Endothelial cell of coronary artery (primary cell): ENCODE results near the gene OR2T29. TPM values are rescaled to one million over a fixed set of nuclear protein-coding genes. Genes with fewer than 3 reads are reported as not detected.

Experiments used
- total RNA-seq: library from RNA; depleted of rRNA; stranded (reverse); fragments of >200 nt; gene quantifications from 2 replicates; pipeline ENCODE4 v1.2.3, GENCODE V29; 2014

The OR2T29 gene
- total RNA-seq = not detected in 2 replicates

DNA sequence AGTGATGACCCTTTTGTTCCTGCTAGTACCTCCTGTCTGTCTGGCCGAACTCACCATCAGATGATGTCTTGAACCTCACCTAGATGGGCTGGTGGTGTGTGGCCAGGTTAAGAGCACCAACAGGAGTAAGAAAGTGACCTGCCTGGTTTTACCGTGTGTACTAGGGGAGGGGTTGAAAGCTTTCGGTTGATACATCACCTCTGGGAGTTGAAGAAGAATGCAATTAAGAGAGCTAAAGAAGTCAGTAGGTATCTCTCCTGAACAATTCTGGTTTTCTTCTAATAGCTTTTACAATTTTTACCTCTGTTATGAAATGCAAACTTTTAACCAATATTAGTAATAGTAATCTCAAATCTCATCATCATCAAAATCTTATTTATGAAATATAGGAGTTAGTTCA is at the start of gene OR2T29:
TSS of gene OR2T29 (minus strand) at position 101 of the 400 bp plus-strand sequence. CDS start 3,281 bp downstream, outside the sequence.

DNA sequence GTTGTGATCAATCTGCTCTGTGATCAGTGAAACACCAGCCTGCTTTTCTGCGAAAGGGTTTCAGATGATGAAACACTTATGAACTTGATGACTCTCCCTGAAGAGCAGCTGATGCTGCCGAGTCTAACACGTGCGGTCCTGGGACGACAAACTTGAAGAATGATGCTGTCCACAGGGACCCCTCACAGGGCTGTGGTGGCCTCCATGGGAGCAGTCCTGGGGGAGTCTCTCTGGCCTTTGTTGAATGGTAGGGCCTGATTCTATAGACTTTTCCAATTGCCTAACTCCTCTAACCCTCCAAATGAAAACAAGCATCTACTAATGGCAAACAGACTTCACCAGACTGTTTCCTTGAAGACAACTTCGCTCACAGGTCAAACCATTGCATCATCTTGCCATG is 35.0 kb upstream of the OR2T29 start, which contains the start of gene OR2T10:
TSS of gene OR2T10 (minus strand) at position 112 of the 400 bp plus-strand sequence. CDS start 3,932 bp downstream, outside the sequence.

GRCh38 chr1:248574657-248575056 is 12.1 kb upstream of the OR2T29 start, which contains the start of gene OR2T34:
Gene OR2T34 (minus strand): TSS chr1:248574757. CDS start chr1:248574757, 0 bp downstream.

DNA sequence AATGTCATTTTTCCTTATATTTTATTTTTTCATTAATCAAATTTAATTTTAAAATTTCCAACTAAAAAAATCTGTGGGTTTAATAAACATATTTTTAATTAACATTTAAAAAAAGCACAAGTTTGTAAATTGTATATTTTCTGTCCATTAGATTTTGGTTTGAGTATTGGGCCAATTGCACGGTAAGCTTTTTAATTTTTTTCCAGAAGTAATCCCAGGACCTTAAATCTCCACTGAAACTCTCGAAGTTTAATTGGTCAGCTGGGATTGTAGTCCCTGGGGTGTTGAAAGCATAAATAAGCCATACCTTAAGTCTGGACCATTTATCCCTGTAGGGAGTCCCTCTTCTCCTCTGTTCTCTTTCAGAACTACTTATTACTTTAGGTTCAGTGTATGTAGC is 54.8 kb downstream of the OR2T29 start, which contains the start of gene OR2G6:
TSS of gene OR2G6 (plus strand) at position 301 of the 400 bp plus-strand sequence. CDS start 13,574 bp downstream, outside the sequence.

Other genes starting within 250 kb of the OR2T29 start
- not detected in 2 replicates for gene OR2M7, start 238.2 kb downstream of the OR2T29 start, total RNA-seq
- gene OR14C36, start 214.0 kb downstream of the OR2T29 start, total RNA-seq = not detected in 2 replicates
- gene OR2T4, start 201.1 kb downstream of the OR2T29 start, total RNA-seq = not detected in 2 replicates
- not detected in 2 replicates for gene OR2T6, start 187.0 kb downstream of the OR2T29 start, total RNA-seq
- not detected in 2 replicates for gene OR2T1, start 159.7 kb downstream of the OR2T29 start, total RNA-seq
- gene OR2T2, start 117.1 kb downstream of the OR2T29 start, total RNA-seq = not detected in 2 replicates
- gene OR2T3, start 89.4 kb downstream of the OR2T29 start, total RNA-seq = not detected in 2 replicates
- not detected in 2 replicates for gene OR2T5, start 74.2 kb downstream of the OR2T29 start, total RNA-seq
- gene OR2G6, start 54.7 kb downstream of the OR2T29 start, total RNA-seq = not detected in 2 replicates
- not detected in 2 replicates for gene OR2T34, start 12.0 kb upstream of the OR2T29 start, total RNA-seq
- gene OR2T10, start 34.9 kb upstream of the OR2T29 start, total RNA-seq = not detected in 2 replicates
- not detected in 2 replicates for gene OR2T11, start 72.3 kb upstream of the OR2T29 start, total RNA-seq
- gene OR2T35, start 82.5 kb upstream of the OR2T29 start, total RNA-seq = not detected in 2 replicates
- not detected in 2 replicates for gene OR2T27, start 92.8 kb upstream of the OR2T29 start, total RNA-seq
- gene OR14I1, start 140.0 kb upstream of the OR2T29 start, total RNA-seq = not detected in 2 replicates
- 0.19 TPM in 1 of 2 replicates, not detected in the other for gene LYPD8, start 193.0 kb upstream of the OR2T29 start, total RNA-seq